GM21619 (cell line): ENCODE measurements around the gene ILK.

Experiments used
- ATAC-seq: cut with Tn5 transposase; IDR thresholded peaks from one replicate; pipeline ENCODE4 v1.9.1; 2021; ENCODE audit not compliant: unreplicated experiment

The ILK gene

GRCh38 chr11:6604790-6605189, 1.2 kb downstream of the ILK start:
- no peak for ATAC-seq

- ATAC-seq: peak; percentile 49
Measured at GRCh38 chr11:6606471-6607189, 3.1 kb downstream of the ILK start.

- ATAC-seq: no peak
Measured at GRCh38 chr11:6607190-6607795, 3.7 kb downstream of the ILK start.

GRCh38 chr11:6608011-6608410, 4.4 kb downstream of the ILK start:
- ATAC-seq: no peak

- no peak for ATAC-seq
Measured at GRCh38 chr11:6608726-6609501, 5.3 kb downstream of the ILK start.

- no peak for ATAC-seq
Measured at GRCh38 chr11:6609502-6610015, 6.0 kb downstream of the ILK start.

- no peak for ATAC-seq
Measured at GRCh38 chr11:6610591-6610990, 7.0 kb downstream of the ILK start.

- no peak for ATAC-seq
Measured at GRCh38 chr11:6611092-6611962, 7.8 kb downstream of the ILK start.

GRCh38 chr11:6611963-6612212, 8.3 kb downstream of the ILK start:
- peak; percentile 6 for ATAC-seq

- peak; percentile 88 for ATAC-seq
Measured at GRCh38 chr11:6612213-6613041, 8.9 kb downstream of the ILK start, which contains the start of gene TAF10. TAF10 (minus strand) TSS chr11:6612216; CDS start chr11:6612189, 27 bp downstream.

GRCh38 chr11:6613496-6613895, 9.9 kb downstream of the ILK start:
- no peak for ATAC-seq

- ATAC-seq: no peak
Measured at GRCh38 chr11:6614446-6614845, 10.9 kb downstream of the ILK start.

- ATAC-seq: no peak
Measured at GRCh38 chr11:6615046-6615445, 11.5 kb downstream of the ILK start.

GRCh38 chr11:6615882-6616585, 12.5 kb downstream of the ILK start:
- no peak for ATAC-seq

GRCh38 chr11:6616596-6617250, 13.1 kb downstream of the ILK start:
- no peak for ATAC-seq

GRCh38 chr11:6617315-6617781, 13.8 kb downstream of the ILK start:
- ATAC-seq: no peak

GRCh38 chr11:6618117-6619003, 14.8 kb downstream of the ILK start:
- ATAC-seq: no peak
